PC-3 (cell line): Measurements from ENCODE around the gene TMEM229A. TPM values are rescaled to one million over a fixed set of nuclear protein-coding genes. Genes with fewer than 3 reads are reported as not detected.
"Not testable (repeated sequence)": the region's sequence is repeated elsewhere in the genome, so short reads cannot be mapped to it uniquely, and the experiment has no call there.

Source experiments
- ATAC-seq: fragments of 200-7000 bp; cut with Tn5 transposase; 2 replicates; pipeline ENCODE4 v1.9.1; 2020; ENCODE audit warnings: mild to moderate bottlenecking, moderate library complexity
- Bru-seq: library from RNA; stranded (reverse); fragments of 400-500 nt; gene quantifications from one replicate; lab custom pipeline; 2021; lab: Mats Ljungman, UMichigan
- BruChase-seq, 2 experiments: library from RNA; stranded (reverse); fragments of 400-500 nt; gene quantifications; one replicate each; lab custom pipeline; 2021; lab: Mats Ljungman, UMichigan
- BruUV-seq: library from RNA; stranded (reverse); fragments of 400-500 nt; replicated peaks from 2 replicates; lab custom pipeline; 2021; lab: Mats Ljungman, UMichigan
- CTCF ChIA-PET: fragments of 300-600 bp; sonication (Branson Sonifier 250); formaldehyde crosslinking; loops from one replicate; lab custom pipeline; 2022; ENCODE audit warnings: antibody characterized with exemption; lab: Charles Lee
- POLR2A ChIA-PET: fragments of 300-600 bp; sonication (Branson Sonifier 250); formaldehyde crosslinking; loops from one replicate; lab custom pipeline; 2022; ENCODE audit warnings: antibody characterized with exemption; ENCODE audit not compliant: unreplicated experiment; lab: Charles Lee
- DNase-seq: peaks from one replicate; pipeline ENCODE4 v3.0.0-alpha.2; 2015
- H2AFZ ChIP-seq: fragments of 300-600 bp; sonication (generic); 2 replicates; pipeline ENCODE4 v1.6.0; 2016; ENCODE audit warnings: antibody characterized with exemption, low read length
- H3F3A ChIP-seq: fragments of 300-600 bp; sonication (generic); one replicate; pipeline ENCODE4 v1.6.0; 2017; ENCODE audit warnings: antibody characterized with exemption, low read length, control low read depth, mild to moderate bottlenecking; ENCODE audit not compliant: unreplicated experiment
- H3K27ac ChIP-seq: fragments of 300-600 bp; sonication (generic); 2 replicates; pipeline ENCODE4 v1.5.1; 2016; ENCODE audit warnings: mild to moderate bottlenecking, low read length
- H3K27me3 ChIP-seq: fragments of 300-600 bp; sonication (generic); 2 replicates; pipeline ENCODE4 v1.6.1; 2016; ENCODE audit warnings: low read length, mixed read lengths
- H3K36me3 ChIP-seq: fragments of 300-600 bp; sonication (generic); 2 replicates; pipeline ENCODE4 v1.6.1; 2016; ENCODE audit warnings: low read depth, mixed run types, low read length, mixed read lengths
- H3K4me1 ChIP-seq: fragments of 300-600 bp; sonication (generic); 2 replicates; pipeline ENCODE4 v1.5.1; 2016; ENCODE audit warnings: low read length; ENCODE audit not compliant: insufficient read depth
- H3K4me2 ChIP-seq: fragments of 300-600 bp; sonication (generic); 2 replicates; pipeline ENCODE4 v1.6.0; 2016; ENCODE audit warnings: low read length
- H3K4me3 ChIP-seq: fragments of 300-600 bp; sonication (generic); 2 replicates; pipeline ENCODE4 v1.5.1; 2016; ENCODE audit warnings: mild to moderate bottlenecking, low read length, mixed read lengths
- H3K79me2 ChIP-seq: fragments of 300-600 bp; sonication (generic); 2 replicates; pipeline ENCODE4 v1.6.1; 2017; ENCODE audit warnings: low read length, mixed read lengths
- H3K9ac ChIP-seq: fragments of 300-600 bp; sonication (generic); 2 replicates; pipeline ENCODE4 v1.6.0; 2016; ENCODE audit warnings: mild to moderate bottlenecking, low read length
- H3K9me2 ChIP-seq: fragments of 300-600 bp; sonication (generic); replicated peaks from 2 replicates; pipeline ENCODE4 v1.6.1; 2016; ENCODE audit warnings: mixed run types, low read length, mixed read lengths
- H3K9me3 ChIP-seq: fragments of 300-600 bp; sonication (generic); 2 replicates; pipeline ENCODE4 v1.6.1; 2016; ENCODE audit warnings: low read length, mixed read lengths
- H4K20me1 ChIP-seq: fragments of 300-600 bp; sonication (generic); 2 replicates; pipeline ENCODE4 v1.6.1; 2016; ENCODE audit warnings: low read length, mixed read lengths
- CTCF ChIP-seq: fragments of 300-600 bp; sonication (generic); conservative IDR thresholded peaks from 2 replicates; pipeline ENCODE4 v1.5.1; 2017; ENCODE audit warnings: antibody characterized with exemption, low read depth, mild to moderate bottlenecking, low read length
- EZH2 ChIP-seq: fragments of 300-600 bp; sonication (generic); IDR thresholded peaks from one replicate; pipeline ENCODE4 v1.6.1; 2017; ENCODE audit warnings: antibody characterized with exemption, mild to moderate bottlenecking, low read length; ENCODE audit not compliant: unreplicated experiment
- EZH2phosphoT487 ChIP-seq: fragments of 300-600 bp; sonication (generic); IDR thresholded peaks from 2 replicates; pipeline ENCODE4 v1.6.1; 2018; ENCODE audit warnings: mild to moderate bottlenecking, antibody characterized with exemption, low read length, borderline replicate concordance
- intact Hi-C: fragments of 100-400 bp; cut with micrococcal nuclease; formaldehyde crosslinking; loops from 2 replicates; pipeline ENCODE4 v1.9.0; 2023
- long read RNA-seq: library from polyadenylated mRNA; unstranded; transcript quantifications from one replicate; pipeline ENCODE4 v2.0.0, GENCODE V29; 2021; ENCODE audit not compliant: unreplicated experiment
- total RNA-seq: library from RNA; depleted of rRNA; stranded (reverse); fragments of >200 nt; gene quantifications from 2 replicates; pipeline ENCODE4 v1.2.3, GENCODE V29; 2014; rRNA removed

The TMEM229A gene
- total RNA-seq: not detected in 2 replicates
- not detected for Bru-seq, nascent RNA
- not detected for BruChase-seq, experiment 1, labeled RNA remaining after a 6-hour chase
- BruChase-seq, experiment 2, labeled RNA remaining after a 2-hour chase: not detected
- long read RNA-seq: 0 reads

GRCh38 chr7:124032369-124033094 lies at the start of gene TMEM229A:
Gene TMEM229A (minus strand): TSS chr7:124033067. CDS start chr7:124033003, 64 bp downstream.
- TF ChIP-seq CTCF: peak; percentile 18; the same call in 1 of the 2 replicates
- TF ChIP-seq EZH2: peak; percentile 95
- TF ChIP-seq EZH2phosphoT487: no peak
- intact Hi-C loops: no loop called here
- Histone ChIP-seq H3K27me3 (peaks cover 86% of the 10 kb centered on the region), H3K4me1 (peaks cover 10% of the 10 kb centered on the region; the same call in 1 of the 2 replicates), H2AFZ (peak within 1 kb of the TSS; percentile 77), H3F3A (no peaks in the 10 kb centered on the region), H3K79me2 (no peaks in the 10 kb centered on the region), H3K9me2 (no peaks in the 10 kb centered on the region), H3K9me3 (no peaks in the 10 kb centered on the region), H3K27ac (no peak within 1 kb of the TSS), H3K4me3 (peak within 1 kb of the TSS; percentile 69), H3K4me2 (peak within 1 kb of the TSS; percentile 95), H3K36me3 (no peaks in the 10 kb centered on the region), H3K9ac (no peak within 1 kb of the TSS), H4K20me1 (no peaks in the 10 kb centered on the region)
- no TSS peak for BruUV-seq
- ChIA-PET POLR2A (no interaction called here), CTCF (no interaction called here)
- peak; percentile 84 for ATAC-seq
- DNase-seq: peak; percentile 52

DNA sequence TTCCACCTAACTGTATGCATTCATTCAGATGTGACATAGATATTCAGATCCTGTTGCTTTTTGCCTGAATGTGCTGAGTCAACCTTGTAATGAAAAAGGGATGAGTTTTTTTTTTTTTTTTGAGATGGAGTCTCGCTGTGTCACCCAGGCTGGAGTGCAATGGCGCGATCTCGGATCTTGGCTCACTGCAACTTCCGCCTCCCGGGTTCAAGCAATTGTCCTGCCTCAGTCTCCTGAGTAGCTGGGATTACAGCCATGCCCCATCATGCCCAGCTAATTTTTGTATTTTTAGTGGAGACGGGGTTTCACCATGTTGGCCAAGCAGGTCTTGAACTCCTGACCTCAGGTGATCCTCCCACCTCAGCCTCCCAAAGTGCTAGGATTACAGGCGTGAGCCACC lies 49.4 kb upstream of the TMEM229A start:
- H3F3A ChIP-seq, CTCF ChIA-PET, intact Hi-C loops: not testable (repeated sequence)

GRCh38 chr7:124077546-124077945 lies 44.7 kb upstream of the TMEM229A start:
- intact Hi-C loops: no loop called here
- Histone ChIP-seq H3K4me1 (peaks cover 10% of the 10 kb centered on the region), H3K4me2 (no peak overlapping the region), H3K9me2 (no peaks in the 10 kb centered on the region), H3K36me3 (no peaks in the 10 kb centered on the region), H3K4me3 (no peak overlapping the region), H4K20me1 (no peaks in the 10 kb centered on the region), H3K9ac (no peak overlapping the region), H3K27me3 (no peaks in the 10 kb centered on the region), H3F3A (no peaks in the 10 kb centered on the region), H3K79me2 (no peaks in the 10 kb centered on the region), H2AFZ (no peak overlapping the region), H3K9me3 (no peaks in the 10 kb centered on the region), H3K27ac (no peak overlapping the region)
- no peak for TF ChIP-seq EZH2phosphoT487
- TF ChIP-seq CTCF: no peak
- no peak for TF ChIP-seq EZH2
- POLR2A ChIA-PET: no interaction called here
- BruUV-seq: no TSS peak
- DNase-seq: no peak
- ATAC-seq: no peak
- CTCF ChIA-PET: no interaction called here

More for the DNA sequence above, 49.4 kb upstream of the TMEM229A start:
- POLR2A ChIA-PET, H3K9me2 ChIP-seq, DNase-seq, H3K4me3 ChIP-seq, H4K20me1 ChIP-seq, H3K4me2 ChIP-seq, H3K27ac ChIP-seq, H3K9ac ChIP-seq, ATAC-seq, H3K79me2 ChIP-seq, H3K9me3 ChIP-seq, BruUV-seq, H2AFZ ChIP-seq, H3K27me3 ChIP-seq, H3K4me1 ChIP-seq, H3K36me3 ChIP-seq: not testable (repeated sequence)
